ENCODE data around the gene AK8.

GRCh38 chr9:132730054-132731033 lies 147.7 kb downstream of the AK8 start:
- no peak for TF ChIP-seq RAD21 (IDR thresholded peaks at IDR 0.05; ENCODE audit: low read depth)
- no peak for TF ChIP-seq EP300 (IDR thresholded peaks at IDR 0.05; ENCODE audit: borderline replicate concordance)
- no peak for TF ChIP-seq USF1 (IDR thresholded peaks at IDR 0.05)

Data from Ishikawa (cell line).